Measurements from ENCODE around the gene CEACAM5.

Gene CEACAM5

DNA sequence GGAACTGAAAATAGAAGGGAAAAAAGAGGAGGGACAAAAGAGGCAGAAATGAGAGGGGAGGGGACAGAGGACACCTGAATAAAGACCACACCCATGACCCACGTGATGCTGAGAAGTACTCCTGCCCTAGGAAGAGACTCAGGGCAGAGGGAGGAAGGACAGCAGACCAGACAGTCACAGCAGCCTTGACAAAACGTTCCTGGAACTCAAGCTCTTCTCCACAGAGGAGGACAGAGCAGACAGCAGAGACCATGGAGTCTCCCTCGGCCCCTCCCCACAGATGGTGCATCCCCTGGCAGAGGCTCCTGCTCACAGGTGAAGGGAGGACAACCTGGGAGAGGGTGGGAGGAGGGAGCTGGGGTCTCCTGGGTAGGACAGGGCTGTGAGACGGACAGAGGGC, at the start of gene CEACAM5:
Gene CEACAM5 (plus strand): TSS at position 146 of the 400 bp plus-strand sequence. CDS start 106 bp downstream, at position 252.
- in situ Hi-C loops (cut with MboI; ENCODE audit: low sequenced_read_pairs) = no loop called here

DNA sequence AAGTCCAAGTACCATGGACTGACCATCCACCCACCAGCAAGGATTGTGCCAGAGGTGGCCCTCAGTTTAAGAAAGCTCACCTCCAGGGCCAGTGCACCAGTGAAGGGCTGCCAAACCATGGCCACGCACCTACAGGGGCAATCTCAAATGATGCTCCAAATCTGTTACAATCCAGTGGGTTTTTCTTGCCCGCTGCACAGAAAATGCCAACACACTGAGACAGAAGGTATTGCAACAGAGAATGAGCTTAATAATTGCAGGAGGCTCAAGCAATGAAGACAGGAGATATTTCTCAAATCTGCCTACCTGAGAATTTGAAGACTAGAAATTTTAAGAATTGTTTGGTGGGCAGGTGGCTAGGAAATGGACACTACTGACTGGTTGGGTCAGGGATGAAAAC, 42.4 kb upstream of the CEACAM5 start:
- in situ Hi-C loops (cut with MboI; ENCODE audit: low sequenced_read_pairs) = no loop called here

DNA sequence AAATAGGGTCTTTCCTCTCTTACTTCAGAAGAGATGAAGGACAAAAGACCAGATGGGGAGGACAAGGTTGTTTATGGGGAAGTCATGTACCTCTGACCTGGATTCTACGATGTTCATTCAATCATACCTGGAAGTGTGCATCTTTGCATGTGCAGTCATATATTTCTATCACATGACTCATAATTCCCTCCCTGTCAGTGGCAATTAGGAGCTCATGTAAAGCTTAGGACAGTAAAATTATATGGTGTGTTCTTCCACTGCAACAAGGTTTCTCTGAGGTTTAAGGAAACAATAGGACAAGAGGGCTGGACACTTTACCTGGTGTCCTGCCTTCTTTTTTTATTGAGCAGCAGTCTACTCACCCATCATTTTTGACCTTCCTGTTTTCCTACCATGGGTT, 40.1 kb upstream of the CEACAM5 start:
- in situ Hi-C loops (cut with MboI; ENCODE audit: low sequenced_read_pairs) = no loop called here

GRCh38 chr19:41670755-41671154, 37.7 kb upstream of the CEACAM5 start:
- in situ Hi-C loops (cut with MboI; ENCODE audit: low sequenced_read_pairs) = no loop called here

DNA sequence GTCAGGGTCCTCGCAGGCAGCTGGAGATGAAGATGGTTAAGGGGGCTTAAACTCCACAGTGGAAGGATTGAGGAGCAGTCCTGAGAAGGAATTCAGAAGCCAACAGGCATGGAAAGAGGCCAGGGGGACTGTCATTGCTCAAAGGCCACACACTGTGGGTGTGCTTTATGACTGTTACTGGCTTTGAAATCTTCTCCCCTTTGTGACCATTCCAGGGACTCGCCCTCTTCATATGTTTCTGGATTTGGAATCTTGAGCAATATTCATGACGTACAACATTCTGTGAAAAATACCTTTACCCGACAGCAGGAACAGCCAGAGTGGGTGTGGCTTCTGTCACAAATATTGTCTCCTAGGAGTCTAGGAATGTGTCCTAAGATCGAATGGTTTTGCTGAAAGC, 36.9 kb upstream of the CEACAM5 start:
- in situ Hi-C loops (cut with MboI; ENCODE audit: low sequenced_read_pairs) = no loop called here

GRCh38 chr19:41682437-41682836, 26.0 kb upstream of the CEACAM5 start:
- in situ Hi-C loops (cut with MboI; ENCODE audit: low sequenced_read_pairs) = no loop called here

GRCh38 chr19:41687419-41687818, 21.0 kb upstream of the CEACAM5 start:
- in situ Hi-C loops (cut with MboI; ENCODE audit: low sequenced_read_pairs) = no loop called here

DNA sequence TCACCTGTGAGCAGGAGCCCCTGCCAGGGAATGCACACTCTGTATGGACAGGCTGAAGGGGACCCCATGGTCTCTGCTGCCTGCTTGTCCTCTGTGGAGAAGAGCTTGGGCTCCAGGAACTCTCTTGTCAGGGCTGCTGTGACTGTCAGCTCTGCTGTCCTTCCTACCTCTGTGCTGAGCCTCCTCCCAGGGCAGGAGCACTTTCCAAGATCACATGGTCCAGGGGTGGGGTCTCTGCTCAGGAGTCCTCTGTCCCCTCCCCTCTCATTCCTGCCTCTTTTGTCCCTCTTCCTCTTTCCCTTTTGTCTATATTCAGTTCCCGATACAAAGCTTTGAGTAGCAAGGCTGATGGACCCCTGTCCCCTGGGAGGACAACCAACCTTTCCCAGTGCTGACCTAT, 20.3 kb upstream of the CEACAM5 start, which contains the start of gene CEACAM7:
Gene CEACAM7 (minus strand): TSS at position 173 of the 400 bp plus-strand sequence. CDS start 105 bp downstream, at position 68.
- in situ Hi-C loops (cut with MboI; ENCODE audit: low sequenced_read_pairs) = no loop called here

- in situ Hi-C loops (cut with MboI; ENCODE audit: low sequenced_read_pairs) = no loop called here
Measured at GRCh38 chr19:41688687-41689086, 19.7 kb upstream of the CEACAM5 start.

DNA sequence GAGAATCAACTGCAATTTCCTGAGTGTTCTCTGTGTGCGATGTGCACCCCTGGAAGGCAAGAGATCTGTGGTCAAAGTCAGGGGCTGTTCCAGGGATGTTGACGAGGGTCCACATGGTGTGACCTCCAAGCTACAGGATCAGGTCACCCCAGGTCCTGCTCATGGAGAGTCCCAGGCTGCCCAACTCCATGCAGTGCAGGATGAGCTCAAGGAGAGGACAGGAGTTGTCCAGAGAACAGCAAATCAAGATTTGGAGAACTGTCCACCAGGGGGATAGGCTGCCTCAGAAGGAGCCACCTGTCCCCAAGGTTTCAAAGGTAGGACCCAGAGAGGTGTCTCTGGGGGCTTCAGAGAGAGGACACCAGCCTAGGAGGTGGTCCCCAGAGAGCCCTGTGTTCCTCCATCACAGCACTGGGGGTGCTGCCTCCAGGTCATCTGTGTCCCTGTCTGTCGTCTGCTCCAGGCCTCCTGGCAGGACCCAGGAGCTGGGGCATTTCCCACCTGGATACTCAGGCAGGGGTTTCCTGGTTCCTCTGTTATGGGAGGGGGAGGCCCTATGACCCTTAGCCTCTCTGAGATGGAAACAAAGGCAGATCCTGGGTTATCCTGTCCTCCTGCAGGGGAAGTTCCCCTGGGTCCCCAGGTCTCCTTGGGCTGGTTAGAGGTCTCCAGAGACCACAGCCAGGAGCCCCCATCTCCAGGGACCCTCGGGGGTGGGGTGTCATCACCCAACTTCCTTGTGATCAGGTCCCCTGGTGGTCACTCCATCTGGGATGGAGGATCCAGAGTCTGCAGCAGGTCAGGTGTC, 18.2 kb upstream of the CEACAM5 start:
- in situ Hi-C loops (cut with MboI; ENCODE audit: low sequenced_read_pairs) = no loop called here

DNA sequence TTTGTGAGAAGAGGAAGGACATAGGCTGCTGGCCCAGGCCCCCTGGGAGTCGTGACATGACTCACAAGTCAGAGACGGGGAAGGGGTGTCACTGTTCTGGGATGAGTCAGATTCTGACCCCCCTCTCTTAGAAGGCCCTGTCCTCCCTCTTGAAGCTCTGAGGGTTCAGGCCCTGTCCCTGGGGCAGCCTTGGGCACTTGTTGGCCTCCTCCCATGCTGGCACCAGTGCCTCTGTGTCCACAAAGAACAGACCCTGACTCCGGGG, 17.7 kb upstream of the CEACAM5 start:
- in situ Hi-C loops (cut with MboI; ENCODE audit: low sequenced_read_pairs) = no loop called here

- in situ Hi-C loops (cut with MboI; ENCODE audit: low sequenced_read_pairs) = no loop called here
Measured at GRCh38 chr19:41691268-41691970, 17.0 kb upstream of the CEACAM5 start.

DNA sequence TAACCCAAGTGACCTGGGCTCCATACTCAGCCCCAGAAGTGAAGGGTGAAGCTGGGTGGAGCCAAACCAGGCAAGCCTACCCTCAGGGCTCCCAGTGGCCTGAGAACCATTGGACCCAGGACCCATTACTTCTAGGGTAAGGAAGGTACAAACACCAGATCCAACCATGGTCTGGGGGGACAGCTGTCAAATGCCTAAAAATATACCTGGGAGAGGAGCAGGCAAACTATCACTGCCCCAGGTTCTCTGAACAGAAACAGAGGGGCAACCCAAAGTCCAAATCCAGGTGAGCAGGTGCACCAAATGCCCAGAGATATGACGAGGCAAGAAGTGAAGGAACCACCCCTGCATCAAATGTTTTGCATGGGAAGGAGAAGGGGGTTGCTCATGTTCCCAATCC, 14.2 kb upstream of the CEACAM5 start:
- in situ Hi-C loops (cut with MboI; ENCODE audit: low sequenced_read_pairs) = no loop called here

GRCh38 chr19:41694831-41695635, 13.4 kb upstream of the CEACAM5 start:
- in situ Hi-C loops (cut with MboI; ENCODE audit: low sequenced_read_pairs) = no loop called here

GRCh38 chr19:41695745-41696144, 12.7 kb upstream of the CEACAM5 start:
- in situ Hi-C loops (cut with MboI; ENCODE audit: low sequenced_read_pairs) = no loop called here

- in situ Hi-C loops (cut with MboI; ENCODE audit: low sequenced_read_pairs) = no loop called here
Measured at GRCh38 chr19:41696402-41697197, 11.8 kb upstream of the CEACAM5 start.

DNA sequence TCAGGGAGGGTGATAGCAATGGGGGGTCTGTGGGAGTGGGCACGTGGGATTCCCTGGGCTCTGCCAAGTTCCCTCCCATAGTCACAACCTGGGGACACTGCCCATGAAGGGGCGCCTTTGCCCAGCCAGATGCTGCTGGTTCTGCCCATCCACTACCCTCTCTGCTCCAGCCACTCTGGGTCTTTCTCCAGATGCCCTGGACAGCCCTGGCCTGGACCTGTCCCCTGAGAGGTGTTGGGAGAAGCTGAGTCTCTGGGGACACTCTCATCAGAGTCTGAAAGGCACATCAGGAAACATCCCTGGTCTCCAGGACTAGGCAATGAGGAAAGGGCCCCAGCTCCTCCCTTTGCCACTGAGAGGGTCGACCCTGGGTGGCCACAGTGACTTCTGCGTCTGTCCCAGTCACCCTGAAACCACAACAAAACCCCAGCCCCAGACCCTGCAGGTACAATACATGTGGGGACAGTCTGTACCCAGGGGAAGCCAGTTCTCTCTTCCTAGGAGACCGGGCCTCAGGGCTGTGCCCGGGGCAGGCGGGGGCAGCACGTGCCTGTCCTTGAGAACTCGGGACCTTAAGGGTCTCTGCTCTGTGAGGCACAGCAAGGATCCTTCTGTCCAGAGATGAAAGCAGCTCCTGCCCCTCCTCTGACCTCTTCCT, 11.1 kb upstream of the CEACAM5 start:
- in situ Hi-C loops (cut with MboI; ENCODE audit: low sequenced_read_pairs) = no loop called here

DNA sequence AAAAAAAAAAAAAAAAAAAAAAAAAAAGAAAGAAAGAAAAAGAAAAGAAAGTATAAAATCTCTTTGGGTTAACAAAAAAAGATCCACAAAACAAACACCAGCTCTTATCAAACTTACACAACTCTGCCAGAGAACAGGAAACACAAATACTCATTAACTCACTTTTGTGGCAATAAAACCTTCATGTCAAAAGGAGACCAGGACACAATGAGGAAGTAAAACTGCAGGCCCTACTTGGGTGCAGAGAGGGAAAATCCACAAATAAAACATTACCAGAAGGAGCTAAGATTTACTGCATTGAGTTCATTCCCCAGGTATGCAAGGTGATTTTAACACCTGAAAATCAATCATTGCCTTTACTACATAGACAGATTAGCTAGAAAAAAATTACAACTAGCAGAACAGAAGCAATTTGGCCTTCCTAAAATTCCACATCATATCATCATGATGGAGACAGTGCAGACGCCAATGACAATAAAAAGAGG, 9.6 kb upstream of the CEACAM5 start:
- in situ Hi-C loops (cut with MboI; ENCODE audit: low sequenced_read_pairs) = no loop called here

DNA sequence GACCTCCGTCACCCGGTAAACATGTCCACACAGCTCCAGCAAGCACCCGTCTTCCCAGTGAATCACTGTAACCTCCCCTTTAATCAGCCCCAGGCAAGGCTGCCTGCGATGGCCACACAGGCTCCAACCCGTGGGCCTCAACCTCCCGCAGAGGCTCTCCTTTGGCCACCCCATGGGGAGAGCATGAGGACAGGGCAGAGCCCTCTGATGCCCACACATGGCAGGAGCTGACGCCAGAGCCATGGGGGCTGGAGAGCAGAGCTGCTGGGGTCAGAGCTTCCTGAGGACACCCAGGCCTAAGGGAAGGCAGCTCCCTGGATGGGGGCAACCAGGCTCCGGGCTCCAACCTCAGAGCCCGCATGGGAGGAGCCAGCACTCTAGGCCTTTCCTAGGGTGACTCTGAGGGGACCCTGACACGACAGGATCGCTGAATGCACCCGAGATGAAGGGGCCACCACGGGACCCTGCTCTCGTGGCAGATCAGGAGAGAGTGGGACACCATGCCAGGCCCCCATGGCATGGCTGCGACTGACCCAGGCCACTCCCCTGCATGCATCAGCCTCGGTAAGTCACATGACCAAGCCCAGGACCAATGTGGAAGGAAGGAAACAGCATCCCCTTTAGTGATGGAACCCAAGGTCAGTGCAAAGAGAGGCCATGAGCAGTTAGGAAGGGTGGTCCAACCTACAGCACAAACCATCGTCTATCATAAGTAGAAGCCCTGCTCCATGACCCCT, 9.0 kb upstream of the CEACAM5 start:
- in situ Hi-C loops (cut with MboI; ENCODE audit: low sequenced_read_pairs) = no loop called here

- in situ Hi-C loops (cut with MboI; ENCODE audit: low sequenced_read_pairs) = no loop called here
Measured at GRCh38 chr19:41699968-41700323, 8.5 kb upstream of the CEACAM5 start.
